HepG2 (cell line): ENCODE results near the gene BRD8. TPM values are rescaled to one million over a fixed set of nuclear protein-coding genes. Genes with fewer than 3 reads are reported as not detected.
A peak's percentile ranks its signal among the peaks of the same experiment; 100 is the strongest.

ENCODE experiments used
- ARNT2 ChIP-seq: sonication (generic); formaldehyde crosslinking; IDR thresholded peaks from 2 replicates; pipeline ENCODE4 v1.8.0; 2022; ENCODE audit warnings: mild to moderate bottlenecking, low read depth, missing genetic modification reagents, moderate library complexity
- DMAP1 ChIP-seq: IDR thresholded peaks from 2 replicates; pipeline ENCODE4 v1.6.1; 2016
- ESRRA ChIP-seq: sonication (generic); formaldehyde crosslinking; IDR thresholded peaks from 2 replicates; pipeline ENCODE4 v1.5.1; 2020; ENCODE audit warnings: mild to moderate bottlenecking, low read depth, missing genetic modification reagents
- GABPB1 ChIP-seq: IDR thresholded peaks from 2 replicates; pipeline ENCODE4 v1.6.1; 2016; ENCODE audit warnings: mild to moderate bottlenecking, missing genetic modification reagents, moderate library complexity, missing compliant biosample characterization
- IRF9 ChIP-seq: sonication (generic); formaldehyde crosslinking; IDR thresholded peaks from 2 replicates; pipeline ENCODE4 v1.8.0; 2022; ENCODE audit warnings: missing genetic modification reagents, mild to moderate bottlenecking, borderline replicate concordance
- KDM3A ChIP-seq: IDR thresholded peaks from 2 replicates; pipeline ENCODE4 v1.6.1; 2018; ENCODE audit warnings: low read depth, missing compliant biosample characterization
- KLF16 ChIP-seq, 2 experiments: sonication (generic) in 1 of 2; formaldehyde crosslinking in 1 of 2; IDR thresholded peaks; 2 replicates each; pipeline versions ENCODE4 v1.6.1 to v1.8.0; 2016 to 2023; ENCODE audit warnings: missing genetic modification reagents in 2 of 2, missing compliant biosample characterization in 1 of 2
- KMT2A ChIP-seq: sonication (generic); formaldehyde crosslinking; IDR thresholded peaks from 2 replicates; pipeline ENCODE4 v1.4.0; 2020; ENCODE audit warnings: missing genetic modification reagents
- MNT ChIP-seq: fragments of 450-650 bp; IDR thresholded peaks from 2 replicates; pipeline ENCODE4 v1.6.1; 2016
- MYNN ChIP-seq: sonication (generic); formaldehyde crosslinking; IDR thresholded peaks from 2 replicates; pipeline ENCODE4 v1.4.0; 2020; ENCODE audit warnings: mild to moderate bottlenecking, low read depth, missing genetic modification reagents
- NAIF1 ChIP-seq: sonication (generic); formaldehyde crosslinking; IDR thresholded peaks from 2 replicates; pipeline ENCODE4 v1.5.0; 2020; ENCODE audit warnings: mild to moderate bottlenecking, missing genetic modification reagents, borderline replicate concordance
- NCOR1 ChIP-seq: fragments of 200-600 bp; sonication (generic); IDR thresholded peaks from 2 replicates; pipeline ENCODE4 v1.7.0; 2017; ENCODE audit warnings: antibody characterized with exemption, low read length, borderline replicate concordance
- NFATC3 ChIP-seq: sonication (generic); formaldehyde crosslinking; IDR thresholded peaks from 2 replicates; pipeline ENCODE4 v1.5.1; 2020; ENCODE audit warnings: mild to moderate bottlenecking, missing genetic modification reagents
- NONO ChIP-seq, 2 experiments: fragments of 450-650 bp in 1 of 2; sonication (generic) in 1 of 2; formaldehyde crosslinking in 1 of 2; IDR thresholded peaks in 1 of 2; conservative IDR thresholded peaks in 1 of 2; 2 replicates each; pipeline versions ENCODE4 v1.6.1 to v1.8.0; 2017 to 2022; ENCODE audit warnings: mild to moderate bottlenecking in 1 of 2, missing genetic modification reagents in 1 of 2, moderate library complexity in 1 of 2
- PBX3 ChIP-seq: sonication (generic); formaldehyde crosslinking; IDR thresholded peaks from 2 replicates; pipeline ENCODE4 v1.8.1; 2023; ENCODE audit warnings: missing genetic modification reagents, inconsistent platforms, borderline replicate concordance
- REPIN1 ChIP-seq: sonication (generic); formaldehyde crosslinking; IDR thresholded peaks from 2 replicates; pipeline ENCODE4 v1.8.0; 2022; ENCODE audit warnings: missing genetic modification reagents, low read depth, mild to moderate bottlenecking, borderline replicate concordance
- SALL2 ChIP-seq: sonication (generic); formaldehyde crosslinking; IDR thresholded peaks from 2 replicates; pipeline ENCODE4 v1.8.1; 2023; ENCODE audit warnings: mild to moderate bottlenecking, missing genetic modification reagents, inconsistent platforms
- ZNF263 ChIP-seq: sonication (generic); formaldehyde crosslinking; IDR thresholded peaks from 2 replicates; pipeline ENCODE4 v1.4.0; 2020; ENCODE audit warnings: missing genetic modification reagents
- ZNF264 ChIP-seq: sonication (generic); formaldehyde crosslinking; IDR thresholded peaks from 2 replicates; pipeline ENCODE4 v1.4.0; 2020; ENCODE audit warnings: missing genetic modification reagents
- ZNF460 ChIP-seq: sonication (generic); formaldehyde crosslinking; IDR thresholded peaks from 2 replicates; pipeline ENCODE4 v1.5.1; 2020; ENCODE audit warnings: missing genetic modification reagents, mild to moderate bottlenecking, borderline replicate concordance
- ZNF614 ChIP-seq: IDR thresholded peaks from 2 replicates; pipeline ENCODE4 v1.6.1; 2018; ENCODE audit warnings: missing biosample characterization, missing genetic modification reagents, inconsistent platforms, borderline replicate concordance
- ZNF720 ChIP-seq: sonication (generic); formaldehyde crosslinking; IDR thresholded peaks from 2 replicates; pipeline ENCODE4 v1.4.0; 2020; ENCODE audit warnings: missing genetic modification reagents
- ZNF781 ChIP-seq: sonication (generic); formaldehyde crosslinking; IDR thresholded peaks from 2 replicates; pipeline ENCODE4 v1.5.1; 2020; ENCODE audit warnings: borderline replicate concordance, mild to moderate bottlenecking, missing genetic modification reagents; ENCODE audit errors: not compliant biosample characterization
- polyA plus RNA-seq, 8 experiments: library from polyadenylated mRNA; depleted of rRNA in 3 of 8; stranded (reverse) in 7 of 8; unstranded in 1 of 8; fragments of >200 nt; fragmentation: Illumina TruSeq in 4 of 8; extraction: Trizol in 4 of 8; gene quantifications; 2 replicates each; pipeline versions ENCODE4 v1.2.1 to v1.2.3, GENCODE V29; 2011 to 2016; ENCODE audit warnings: low read depth in 4 of 8, missing spikeins in 1 of 8, mixed read lengths in 1 of 8; ENCODE audit not compliant: insufficient read depth in 1 of 8
- total RNA-seq, 5 experiments: library from RNA; depleted of rRNA; stranded (reverse); fragments of >200 nt; fragmentation: Illumina TruSeq; extraction: Trizol; gene quantifications; 2 replicates each; pipeline ENCODE4 v1.2.3, GENCODE V29; 2016; ENCODE audit warnings: low read depth in 1 of 5

BRD8 gene
- total and polyA plus RNA-seq, 2 of the 13 experiments (the other 11 are each of a cell fraction or from before 2014, with no cell fraction given) = 62.5 to 71.1 TPM

- TF ChIP-seq PBX3 (CRISPR knock-in tag) (no peak), ZNF460 (CRISPR knock-in tag) (no peak), REPIN1 (no peak; the same call in 1 of the 2 replicates), NCOR1 (peak; percentile 54; the same call in 1 of the 2 replicates), ZNF720 (CRISPR knock-in tag) (no peak), ZNF264 (CRISPR knock-in tag) (peak; percentile 36; the same call in 1 of the 2 replicates), NONO (IDR thresholded peaks at IDR 0.05) (no peak), NONO (CRISPR knock-in tag; conservative IDR thresholded peaks at IDR 0.05) (no peak; the same call in 1 of the 2 replicates), ZNF781 (CRISPR knock-in tag) (peak; percentile 73), MNT (peak; percentile 83), NAIF1 (CRISPR knock-in tag) (peak; percentile 55; the same call in 1 of the 2 replicates), KDM3A (CRISPR knock-in tag) (no peak), MYNN (CRISPR knock-in tag) (0 out of 2 replicates have a peak, but pooled peaks have one; percentile 10), DMAP1 (peak; percentile 88), ARNT2 (peak; percentile 31; the same call in 1 of the 2 replicates), SALL2 (peak; percentile 13; the same call in 1 of the 2 replicates), KMT2A (peak; percentile 54; the same call in 1 of the 2 replicates), IRF9 (CRISPR knock-in tag) (peak; percentile 67; the same call in 1 of the 2 replicates), GABPB1 (peak; percentile 89), KLF16 (CRISPR knock-in tag; IDR thresholded peaks at IDR 0.05) (peak in 1 of 2 experiments; percentile 37; a peak in 1 of 4 replicates), ESRRA (CRISPR knock-in tag) (no peak), ZNF614 (peak; percentile 17), NFATC3 (no peak), ZNF263 (CRISPR knock-in tag) (peak; percentile 38; the same call in 1 of the 2 replicates)
These were observed at the start of gene BRD8, which contains the start of gene KIF20A (continued) for GRCh38 chr5:138178516-138179276.
